GM18520 (cell line): Measurements from ENCODE around the gene FAXC.
"Not testable (repeated sequence)": the region's sequence is repeated elsewhere in the genome, so short reads cannot be mapped to it uniquely, and the experiment has no call there.

ENCODE experiments used
- ATAC-seq: cut with Tn5 transposase; IDR thresholded peaks from one replicate; pipeline ENCODE4 v1.9.1; 2021; ENCODE audit not compliant: unreplicated experiment

The FAXC gene

GRCh38 chr6:99288668-99289067 is 60.8 kb downstream of the FAXC start:
- ATAC-seq, result no peak

- ATAC-seq, result no peak
Measured at GRCh38 chr6:99287523-99287922, 62.0 kb downstream of the FAXC start.

DNA sequence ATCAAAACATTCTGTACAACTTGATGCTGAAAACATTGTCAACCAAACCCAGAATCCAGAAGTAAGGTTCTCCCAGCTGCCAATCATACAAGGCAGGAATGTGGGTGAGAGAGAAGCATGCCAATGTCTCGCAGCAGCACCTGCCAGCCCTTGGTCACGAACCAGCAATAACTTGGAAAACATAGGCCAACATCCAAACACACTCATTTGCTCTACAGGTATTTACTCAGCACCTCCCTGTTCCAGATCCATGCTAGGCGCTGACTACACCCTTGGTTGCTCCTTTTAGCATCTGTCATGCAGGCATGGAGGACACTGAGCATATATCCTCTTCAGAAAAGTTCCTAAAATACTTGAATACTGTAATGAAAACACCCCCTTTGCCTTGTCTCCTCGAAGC is 63.6 kb downstream of the FAXC start:
- ATAC-seq, result no peak

DNA sequence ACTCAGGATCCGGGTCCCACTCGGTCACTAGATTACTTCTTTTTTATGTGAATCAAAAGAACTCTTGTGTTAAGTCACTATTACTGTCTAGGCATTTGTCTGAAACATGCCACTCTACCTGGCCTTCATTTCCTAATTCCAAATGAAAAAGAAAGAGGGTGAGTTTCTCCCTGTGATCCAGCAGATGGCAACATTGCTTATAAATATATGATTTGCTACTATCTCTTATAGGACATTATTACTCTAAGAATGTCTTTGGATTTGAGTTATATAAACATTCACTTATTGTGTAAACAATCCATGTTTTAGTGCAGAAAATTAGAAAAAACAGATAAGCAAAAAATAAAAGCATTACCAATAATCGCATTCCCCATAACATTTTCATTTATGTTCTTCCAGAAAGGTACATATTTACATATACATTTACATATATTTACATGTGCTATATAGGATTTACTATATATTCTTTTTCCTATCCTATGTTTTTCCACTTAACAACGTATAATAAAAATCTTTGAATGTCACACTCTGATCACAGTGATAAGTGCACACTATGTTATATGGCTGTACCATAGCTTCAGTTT is 66.9 kb downstream of the FAXC start:
- no peak for ATAC-seq

DNA sequence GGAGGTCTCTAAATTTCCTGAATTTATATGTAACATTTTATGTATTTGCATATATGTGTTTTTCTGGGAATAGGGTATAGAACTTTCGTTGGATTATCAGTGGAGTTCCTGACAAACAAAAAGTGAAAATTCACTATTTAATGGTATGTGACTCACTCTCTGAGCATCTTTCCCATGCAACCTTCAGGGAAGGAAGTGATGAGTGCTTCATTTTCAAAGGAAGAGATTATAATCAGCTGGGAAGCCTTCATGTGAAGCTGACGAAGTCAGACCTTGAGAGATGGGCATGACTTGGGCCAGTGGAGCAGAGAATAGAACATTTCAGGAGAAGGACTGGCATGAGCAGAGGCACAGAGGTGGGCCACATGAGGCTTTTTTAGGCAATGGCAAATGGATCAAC is 72.7 kb downstream of the FAXC start:
- no peak for ATAC-seq

DNA sequence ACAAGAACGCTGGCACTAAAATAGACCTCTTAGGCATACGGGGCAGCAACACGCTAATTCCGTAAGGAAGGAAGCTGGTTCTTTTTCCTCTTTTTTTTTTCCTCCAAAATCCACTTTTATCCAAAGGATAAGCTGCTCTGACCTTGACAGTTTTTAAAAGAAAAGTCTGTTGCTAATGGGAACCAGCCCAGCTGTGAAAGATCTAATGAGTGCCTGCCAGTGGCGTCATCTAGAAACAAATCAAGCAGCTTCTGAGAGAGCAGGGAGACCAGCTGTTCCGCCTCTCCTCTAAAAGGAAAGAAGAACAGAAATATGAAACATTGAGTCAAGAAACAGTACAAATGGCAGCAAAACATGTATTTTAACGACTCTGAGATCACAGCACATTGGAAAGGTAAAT is 78.6 kb downstream of the FAXC start:
- ATAC-seq, result no peak

DNA sequence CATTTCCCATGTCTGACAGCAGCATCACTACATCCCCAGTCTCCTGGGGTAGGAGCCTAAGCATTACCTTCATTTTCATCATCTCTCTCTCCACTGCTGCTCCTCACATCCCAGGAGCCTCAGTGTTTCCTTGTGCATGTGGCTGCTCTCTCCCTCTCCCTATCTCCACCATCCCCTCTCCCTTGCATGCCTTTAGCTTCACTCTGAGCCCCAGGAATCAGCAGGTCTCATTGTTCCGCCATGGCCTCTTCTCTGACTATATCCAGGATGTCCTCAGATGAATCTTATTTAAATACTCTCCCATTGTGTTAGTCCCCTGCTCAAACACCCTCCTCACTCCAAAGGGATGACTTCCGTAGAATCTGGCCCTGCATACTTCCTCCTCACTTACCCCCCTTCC is 79.4 kb downstream of the FAXC start:
- ATAC-seq, result no peak

DNA sequence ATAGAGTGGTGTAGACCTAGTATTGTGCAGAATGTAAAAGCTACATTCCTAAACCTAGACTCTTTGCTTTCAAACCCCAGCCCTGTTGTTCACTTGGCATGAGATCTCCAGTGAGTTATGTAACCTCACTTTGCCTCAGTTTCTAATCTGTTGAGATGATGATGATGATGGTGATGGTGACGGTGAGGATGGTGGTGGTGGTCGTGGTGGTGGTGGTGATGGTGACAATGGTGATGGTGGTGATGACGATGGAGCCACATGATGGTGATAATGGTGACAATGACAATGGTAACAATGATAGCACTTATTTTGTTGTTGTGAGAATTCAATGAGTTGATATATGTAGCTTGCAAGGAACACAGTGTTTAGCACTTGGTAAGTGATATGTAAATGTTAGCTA is 80.3 kb downstream of the FAXC start:
- no peak for ATAC-seq

- ATAC-seq, result not testable (repeated sequence)
Measured at GRCh38 chr6:99266996-99267395, 82.5 kb downstream of the FAXC start.

- not testable (repeated sequence) for ATAC-seq
Measured at GRCh38 chr6:99265447-99265846, 84.0 kb downstream of the FAXC start.

DNA sequence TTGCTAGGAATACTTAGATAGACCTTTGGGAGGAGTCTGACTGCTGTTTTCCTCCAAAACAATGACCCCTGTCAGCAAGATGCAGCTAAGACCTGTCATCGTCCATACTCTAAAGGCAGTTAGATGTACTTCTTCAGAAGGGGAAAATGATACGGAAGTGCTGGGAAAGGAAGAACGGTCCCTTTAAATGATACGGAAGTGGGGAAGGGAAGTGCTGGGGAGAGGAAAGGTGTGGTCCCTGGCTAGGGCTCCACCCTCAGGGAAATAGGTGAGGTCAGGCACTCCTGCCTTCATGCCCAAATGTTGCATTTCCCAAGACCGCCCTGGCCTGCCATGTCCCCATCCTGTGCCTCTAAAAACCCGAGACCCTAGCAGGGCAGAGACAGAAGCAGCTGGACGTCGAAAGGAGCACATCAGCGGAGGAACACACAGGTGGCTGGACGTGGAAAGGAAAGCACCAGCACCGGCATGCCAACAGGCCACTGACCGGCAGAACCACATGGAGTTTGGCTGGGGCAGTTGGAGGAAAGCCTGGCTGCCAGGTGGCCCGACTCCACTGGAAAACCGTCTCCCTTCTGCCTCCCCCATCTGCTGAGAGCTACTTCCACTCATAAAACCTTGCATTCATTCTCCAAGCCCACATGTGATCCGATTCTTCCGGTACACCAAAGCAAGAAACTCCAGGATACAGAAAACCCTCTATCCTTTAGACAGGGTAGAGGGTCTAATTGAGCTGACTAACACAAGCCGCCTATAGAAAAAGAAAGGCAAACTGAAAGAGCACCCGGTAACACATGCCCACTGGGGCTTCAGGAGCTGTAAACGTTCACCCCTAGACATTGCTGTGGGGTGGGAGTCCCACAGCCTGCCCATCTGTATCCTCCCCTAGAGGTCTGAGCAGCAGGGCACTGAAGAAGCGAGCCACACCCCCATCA is 94.6 kb downstream of the FAXC start:
- no peak for ATAC-seq

- no peak for ATAC-seq
Measured at GRCh38 chr6:99253271-99253670, 96.2 kb downstream of the FAXC start.

GRCh38 chr6:99252421-99252820 is 97.1 kb downstream of the FAXC start:
- no peak for ATAC-seq

DNA sequence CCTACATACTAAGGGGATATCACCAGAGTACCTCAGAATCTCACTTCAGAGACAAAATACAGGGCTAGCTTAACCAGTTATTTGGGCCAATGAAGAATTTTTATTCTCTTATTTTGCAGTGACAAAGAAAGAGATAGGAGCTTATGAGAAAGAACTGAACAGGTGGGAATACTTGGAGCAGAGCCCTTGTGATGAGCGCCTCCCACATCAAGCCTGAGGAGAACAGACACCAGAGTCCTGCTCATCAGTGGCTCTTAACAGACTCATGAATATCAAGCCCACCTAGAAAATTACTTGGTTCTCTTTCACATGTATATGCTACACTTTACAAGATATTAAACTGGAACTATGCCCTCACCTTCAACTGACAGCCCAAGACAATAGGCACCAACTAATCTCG is 99.0 kb downstream of the FAXC start:
- ATAC-seq, result no peak

DNA sequence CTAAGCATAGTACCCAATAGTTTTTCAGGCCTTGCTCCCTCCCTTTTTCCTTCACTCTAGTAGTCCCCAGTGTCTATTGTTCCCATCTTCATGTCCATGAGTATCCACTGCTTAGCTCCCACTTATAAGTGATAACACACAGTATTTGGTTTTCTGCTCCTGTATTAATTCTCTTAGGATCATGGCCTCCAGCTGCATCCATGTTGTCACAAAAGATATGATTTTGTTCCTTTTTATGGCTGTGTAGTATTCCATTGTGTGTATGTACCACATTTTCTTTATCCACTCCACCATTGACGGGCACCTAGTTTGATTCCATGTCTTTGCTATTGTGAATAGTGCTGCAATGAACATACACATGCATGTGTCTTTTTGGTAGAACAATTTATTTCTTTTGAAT is 102.9 kb downstream of the FAXC start:
- no peak for ATAC-seq

DNA sequence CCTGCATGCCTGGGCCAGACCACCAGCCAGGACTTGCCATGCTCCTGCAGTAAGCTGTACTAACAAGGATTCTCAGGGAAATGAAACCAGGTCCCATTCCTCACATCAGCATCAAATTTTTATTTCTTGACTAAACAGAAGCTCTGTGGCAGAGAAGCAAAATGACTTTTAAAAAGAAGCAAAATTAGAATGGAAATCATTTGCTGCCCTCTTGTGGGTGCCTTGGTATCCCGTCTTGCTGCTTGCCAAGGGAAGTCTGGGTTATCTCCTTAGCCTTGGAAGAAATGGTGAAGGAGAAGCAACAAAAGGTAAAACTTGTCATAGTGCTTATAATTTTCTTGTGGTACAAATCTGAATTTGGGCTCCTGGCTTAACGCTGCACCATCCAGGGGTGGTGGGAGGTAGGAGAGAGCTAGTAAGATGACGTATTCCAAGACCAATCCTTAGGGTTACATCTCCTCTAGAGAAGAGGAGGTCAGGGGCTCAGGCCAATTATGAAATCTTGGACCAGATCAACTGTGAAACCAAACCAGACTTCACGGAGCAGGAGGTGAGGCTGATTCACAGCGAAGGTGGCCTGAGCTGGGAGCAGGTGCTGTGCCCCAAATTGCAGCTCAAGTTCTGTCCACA is 107.5 kb downstream of the FAXC start:
- no peak for ATAC-seq

DNA sequence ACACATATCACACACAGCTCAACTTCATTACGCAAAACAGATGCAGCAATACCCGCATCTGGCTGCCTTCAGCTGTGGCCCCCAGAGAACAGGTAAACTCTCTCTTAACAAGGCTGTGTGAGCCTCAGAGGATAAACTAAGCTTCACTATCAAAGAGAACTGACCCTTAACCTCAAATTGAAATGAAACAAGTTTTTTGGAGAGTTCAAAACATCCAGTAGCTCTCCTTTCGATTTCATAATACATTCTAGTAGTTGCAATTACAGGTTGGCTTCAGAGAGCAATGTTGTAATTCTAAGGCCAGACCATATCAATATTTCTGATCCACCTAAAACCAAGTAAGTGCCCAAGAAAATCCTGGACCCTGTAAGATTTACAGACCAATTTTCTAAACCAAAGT is 113.5 kb downstream of the FAXC start:
- no peak for ATAC-seq

DNA sequence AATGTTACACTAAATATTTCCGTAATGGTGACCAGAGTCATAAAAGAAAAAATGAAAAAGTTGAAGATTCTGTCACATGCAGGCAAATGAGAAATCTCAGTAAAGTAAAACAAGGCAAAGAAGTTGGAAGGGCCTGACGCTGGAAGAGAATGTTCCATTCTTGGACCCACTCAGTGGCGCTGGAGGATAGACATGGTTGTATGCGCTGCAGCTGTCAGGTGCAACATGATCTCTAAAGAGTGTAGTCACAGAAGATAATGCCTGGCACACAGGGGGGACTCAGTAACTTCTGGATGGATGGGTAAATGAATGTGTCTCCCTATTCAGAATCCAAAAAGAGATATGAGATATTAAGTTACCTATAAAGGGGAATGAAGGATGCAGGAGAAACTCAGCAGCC is 116.3 kb downstream of the FAXC start:
- no peak for ATAC-seq

GRCh38 chr6:99232056-99232455 is 117.4 kb downstream of the FAXC start:
- ATAC-seq, result no peak

- no peak for ATAC-seq
Measured at GRCh38 chr6:99225172-99225571, 124.3 kb downstream of the FAXC start.
